ENCODE data around the gene TTC29. TPM values are rescaled to one million over a fixed set of nuclear protein-coding genes. Genes with fewer than 3 reads are reported as not detected.

TTC29 gene
- polyA plus RNA-seq, 1 of the 3 experiments (the other 2 are of a cell fraction): not detected

GRCh38 chr4:146842876-146843275 lies 102.8 kb downstream of the TTC29 start:
- H3K9ac ChIP-seq: no peak overlapping the region
- no peaks in the 10 kb centered on the region for H3F3A ChIP-seq (replicated peaks; ENCODE audit: insufficient read depth)
- no peak for DNase-seq
- H3K27ac ChIP-seq (ENCODE audit: low read depth in 2 of 2, low read length in 1 of 2): no peak overlapping the region
- no peaks in the 10 kb centered on the region for H3K9me3 ChIP-seq
- no peaks in the 10 kb centered on the region for H3K36me3 ChIP-seq (replicated peaks in 1 of 2; ENCODE audit: control insufficient read depth in 1 of 2, insufficient read depth in 2 of 2, low read length in 1 of 2)
- H3K27me3 ChIP-seq (ENCODE audit: insufficient read depth): no peaks in the 10 kb centered on the region
- POLR2A ChIA-PET: no interaction called here
- no peaks in the 10 kb centered on the region for H3K9me2 ChIP-seq
- TF ChIP-seq MAX (IDR thresholded peaks at IDR 0.05; ENCODE audit: low read depth): no peak
- no peak overlapping the region for H3K4me3 ChIP-seq (ENCODE audit: low read depth in 2 of 2, low read length in 1 of 2)
- no peak overlapping the region for H3K4me2 ChIP-seq
- H4K20me1 ChIP-seq (ENCODE audit: insufficient read depth): no peaks in the 10 kb centered on the region
- CTCF ChIA-PET: no interaction called here
- H3K79me2 ChIP-seq (ENCODE audit: insufficient read depth): no peaks in the 10 kb centered on the region
- WGBS (ENCODE audit: low lambda C conversion rate): 25% methylated on average over 1 of the region's 1 CpG
- no peak overlapping the region for H2AFZ ChIP-seq (ENCODE audit: low read depth)
- no peaks in the 10 kb centered on the region for H3K4me1 ChIP-seq (ENCODE audit: control insufficient read depth in 1 of 2, insufficient read depth in 2 of 2, low read depth in 1 of 2, low read length in 1 of 2)

GRCh38 chr4:146840731-146841130 lies 104.9 kb downstream of the TTC29 start:
- H3K27me3 ChIP-seq (ENCODE audit: insufficient read depth): no peaks in the 10 kb centered on the region
- no peak overlapping the region for H3K4me2 ChIP-seq
- H3K9ac ChIP-seq: no peak overlapping the region
- H3K27ac ChIP-seq (ENCODE audit: low read depth in 2 of 2, low read length in 1 of 2): no peak overlapping the region
- no peaks in the 10 kb centered on the region for H3K79me2 ChIP-seq (ENCODE audit: insufficient read depth)
- TF ChIP-seq SMC3 (IDR thresholded peaks at IDR 0.05; ENCODE audit: low read depth, low read length): no peak
- no peak for TF ChIP-seq CHD2 (IDR thresholded peaks at IDR 0.05; ENCODE audit: low read length, partially characterized antibody)
- TF ChIP-seq JUND (IDR thresholded peaks at IDR 0.05): no peak
- TF ChIP-seq REST (IDR thresholded peaks at IDR 0.05; ENCODE audit: low read depth, low read length): no peak
- TF ChIP-seq FOXJ3 (CRISPR knock-in tag; IDR thresholded peaks at IDR 0.05): no peak
- no peak for TF ChIP-seq RCOR1 (IDR thresholded peaks at IDR 0.05; ENCODE audit: low read length)
- TF ChIP-seq NRF1 (IDR thresholded peaks at IDR 0.05; ENCODE audit: low read depth, low read length): no peak
- H3K4me1 ChIP-seq (ENCODE audit: control insufficient read depth in 1 of 2, insufficient read depth in 2 of 2, low read depth in 1 of 2, low read length in 1 of 2): no peaks in the 10 kb centered on the region
- POLR2A ChIA-PET: no interaction called here
- H3F3A ChIP-seq (replicated peaks; ENCODE audit: insufficient read depth): no peaks in the 10 kb centered on the region
- CTCF ChIA-PET: no interaction called here
- H3K4me3 ChIP-seq (ENCODE audit: low read depth in 2 of 2, low read length in 1 of 2): no peak overlapping the region
- no peak overlapping the region for H2AFZ ChIP-seq (ENCODE audit: low read depth)
- DNase-seq: no peak
- no peaks in the 10 kb centered on the region for H3K9me2 ChIP-seq
- no peaks in the 10 kb centered on the region for H3K36me3 ChIP-seq (replicated peaks in 1 of 2; ENCODE audit: control insufficient read depth in 1 of 2, insufficient read depth in 2 of 2, low read length in 1 of 2)
- no peaks in the 10 kb centered on the region for H3K9me3 ChIP-seq
- H4K20me1 ChIP-seq (ENCODE audit: insufficient read depth): no peaks in the 10 kb centered on the region

GRCh38 chr4:146835096-146835495 lies 110.6 kb downstream of the TTC29 start:
- Histone ChIP-seq H3K9me2 (no peaks in the 10 kb centered on the region), H2AFZ (ENCODE audit: low read depth) (no peak overlapping the region), H3K79me2 (ENCODE audit: insufficient read depth) (no peaks in the 10 kb centered on the region), H3K4me3 (ENCODE audit: low read depth in 2 of 2, low read length in 1 of 2) (no peak overlapping the region), H3K27me3 (ENCODE audit: insufficient read depth) (no peaks in the 10 kb centered on the region), H3K9ac (no peak overlapping the region), H3K27ac (ENCODE audit: low read depth in 2 of 2, low read length in 1 of 2) (no peak overlapping the region), H3K9me3 (no peaks in the 10 kb centered on the region), H3K4me1 (ENCODE audit: control insufficient read depth in 1 of 2, insufficient read depth in 2 of 2, low read depth in 1 of 2, low read length in 1 of 2) (no peaks in the 10 kb centered on the region), H3K36me3 (replicated peaks in 1 of 2; ENCODE audit: control insufficient read depth in 1 of 2, insufficient read depth in 2 of 2, low read length in 1 of 2) (no peaks in the 10 kb centered on the region), H3F3A (replicated peaks; ENCODE audit: insufficient read depth) (no peaks in the 10 kb centered on the region), H4K20me1 (ENCODE audit: insufficient read depth) (no peaks in the 10 kb centered on the region), H3K4me2 (no peak overlapping the region)
- no peak for DNase-seq
- POLR2A ChIA-PET: no interaction called here
- CTCF ChIA-PET: no interaction called here
- TF ChIP-seq REST (IDR thresholded peaks at IDR 0.05; ENCODE audit: low read depth, low read length) (no peak), RAD21 (IDR thresholded peaks at IDR 0.05; ENCODE audit: low read length) (no peak), POLR2AphosphoS5 (IDR thresholded peaks at IDR 0.05; ENCODE audit: low read depth, low read length) (no peak), CHD2 (IDR thresholded peaks at IDR 0.05; ENCODE audit: low read length, partially characterized antibody) (no peak), RFX5 (IDR thresholded peaks at IDR 0.05; ENCODE audit: low read length) (no peak), ELF1 (IDR thresholded peaks at IDR 0.05) (no peak), GATA2 (CRISPR knock-in tag; IDR thresholded peaks at IDR 0.05) (no peak), TAF1 (IDR thresholded peaks at IDR 0.05; ENCODE audit: borderline replicate concordance, low read depth, low read length) (no peak), FOSL2 (IDR thresholded peaks at IDR 0.05; ENCODE audit: borderline replicate concordance, low read depth) (no peak), NRF1 (IDR thresholded peaks at IDR 0.05; ENCODE audit: low read depth, low read length) (no peak), JUND (IDR thresholded peaks at IDR 0.05) (no peak)
- WGBS (ENCODE audit: low lambda C conversion rate): 9% methylated on average over 1 of the region's 1 CpG

Data from SK-N-SH (cell line).